ENCODE results near the gene EPG5.

DNA sequence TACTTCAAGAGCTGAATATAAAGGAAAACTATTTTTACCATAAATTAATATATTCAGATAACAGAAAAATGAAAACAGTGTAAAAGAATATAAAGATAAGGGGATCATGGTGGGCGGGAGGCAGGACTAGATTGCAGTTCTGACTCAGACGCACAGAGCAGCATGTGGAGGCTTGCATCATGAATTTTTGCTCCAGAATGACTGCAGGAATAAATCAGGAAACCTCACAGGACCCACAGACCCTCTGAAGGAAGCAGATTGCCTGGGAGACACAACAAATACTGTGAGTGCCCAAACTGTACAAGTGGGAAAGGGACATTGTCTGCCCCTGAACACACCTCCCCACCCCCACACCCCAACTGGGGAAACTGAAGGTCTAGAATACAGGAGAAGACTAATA, 160.9 kb downstream of the EPG5 start:
- TF ChIP-seq, protein P1, sequence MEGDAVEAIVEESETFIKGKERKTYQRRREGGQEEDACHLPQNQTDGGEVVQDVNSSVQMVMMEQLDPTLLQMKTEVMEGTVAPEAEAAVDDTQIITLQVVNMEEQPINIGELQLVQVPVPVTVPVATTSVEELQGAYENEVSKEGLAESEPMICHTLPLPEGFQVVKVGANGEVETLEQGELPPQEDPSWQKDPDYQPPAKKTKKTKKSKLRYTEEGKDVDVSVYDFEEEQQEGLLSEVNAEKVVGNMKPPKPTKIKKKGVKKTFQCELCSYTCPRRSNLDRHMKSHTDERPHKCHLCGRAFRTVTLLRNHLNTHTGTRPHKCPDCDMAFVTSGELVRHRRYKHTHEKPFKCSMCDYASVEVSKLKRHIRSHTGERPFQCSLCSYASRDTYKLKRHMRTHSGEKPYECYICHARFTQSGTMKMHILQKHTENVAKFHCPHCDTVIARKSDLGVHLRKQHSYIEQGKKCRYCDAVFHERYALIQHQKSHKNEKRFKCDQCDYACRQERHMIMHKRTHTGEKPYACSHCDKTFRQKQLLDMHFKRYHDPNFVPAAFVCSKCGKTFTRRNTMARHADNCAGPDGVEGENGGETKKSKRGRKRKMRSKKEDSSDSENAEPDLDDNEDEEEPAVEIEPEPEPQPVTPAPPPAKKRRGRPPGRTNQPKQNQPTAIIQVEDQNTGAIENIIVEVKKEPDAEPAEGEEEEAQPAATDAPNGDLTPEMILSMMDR (IDR thresholded peaks at IDR 0.05), result no peak
- no peak for TF ChIP-seq ZFX (IDR thresholded peaks at IDR 0.05; ENCODE audit: borderline replicate concordance)
